HG03439 (cell line): ENCODE results near the gene BTBD16.

Experiments
- ATAC-seq: cut with Tn5 transposase; IDR thresholded peaks from one replicate; pipeline ENCODE4 v1.9.1; 2021; ENCODE audit warnings: mild to moderate bottlenecking, moderate library complexity; ENCODE audit not compliant: unreplicated experiment

BTBD16 gene

GRCh38 chr10:122271076-122271475 lies at the start of gene BTBD16:
TSS of gene BTBD16 (plus strand) at chr10:122271296. CDS start at chr10:122275082, 3,786 bp downstream.
- no peak for ATAC-seq

- no peak for ATAC-seq
Observed at GRCh38 chr10:122221958-122222357, 49.1 kb upstream of the BTBD16 start.

DNA sequence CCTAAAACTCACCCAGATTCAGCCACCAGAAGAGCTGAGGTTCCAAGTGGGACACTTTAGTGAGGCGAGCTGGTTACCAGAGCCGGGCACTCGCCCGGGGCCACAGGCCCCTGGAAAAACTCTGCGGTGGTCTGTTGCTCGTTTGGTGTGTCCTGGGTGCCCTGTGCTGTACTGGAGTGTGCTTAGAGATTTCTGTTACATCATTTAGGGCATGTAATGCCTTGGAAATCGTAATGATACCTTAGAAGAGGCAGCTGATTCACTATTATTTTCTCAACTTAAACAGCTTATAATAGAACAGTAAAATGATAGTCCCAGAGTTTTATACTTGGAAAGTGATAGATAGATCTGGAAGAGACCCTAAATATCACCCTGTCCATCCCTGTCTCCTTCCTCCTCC lies 48.5 kb upstream of the BTBD16 start:
- no peak for ATAC-seq

DNA sequence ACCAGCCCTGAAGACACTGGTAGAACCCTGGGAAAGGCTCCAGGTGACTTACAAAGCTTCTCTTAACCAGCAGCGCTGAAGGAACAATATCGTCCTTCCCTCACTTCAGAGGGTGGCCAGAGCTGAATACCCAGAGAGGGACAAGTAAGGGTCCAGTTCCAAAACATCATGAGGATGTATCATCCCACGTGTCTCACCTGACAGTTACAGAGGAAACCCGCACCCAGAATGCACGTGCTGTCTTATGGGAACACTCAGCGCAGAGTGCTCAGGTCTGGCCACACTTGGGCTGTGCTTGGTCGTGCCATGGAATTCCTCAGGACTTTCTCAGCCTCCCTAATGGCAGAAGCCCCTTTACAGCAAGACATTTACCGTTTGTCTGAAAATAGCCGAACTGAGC lies 46.9 kb upstream of the BTBD16 start:
- ATAC-seq, result no peak

DNA sequence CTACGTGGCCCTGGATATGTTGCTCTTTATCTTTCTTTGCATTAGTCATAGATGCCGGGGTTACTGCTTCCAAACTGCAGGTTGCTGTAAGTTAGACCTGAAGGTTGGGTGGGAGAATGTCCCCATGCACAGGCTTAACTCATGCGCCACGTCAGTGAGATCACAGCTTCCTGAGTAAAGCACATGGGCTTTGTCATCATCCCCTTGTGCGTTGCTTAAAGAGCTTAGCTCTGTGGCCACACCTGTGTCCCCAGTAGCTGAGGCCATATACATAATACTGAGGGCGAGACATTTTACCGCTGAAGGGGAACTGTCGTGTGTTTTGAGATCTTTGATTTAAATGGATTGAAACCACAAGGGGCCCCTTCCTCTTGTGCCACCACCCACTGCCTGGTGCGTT lies 45.8 kb upstream of the BTBD16 start:
- ATAC-seq, result no peak

DNA sequence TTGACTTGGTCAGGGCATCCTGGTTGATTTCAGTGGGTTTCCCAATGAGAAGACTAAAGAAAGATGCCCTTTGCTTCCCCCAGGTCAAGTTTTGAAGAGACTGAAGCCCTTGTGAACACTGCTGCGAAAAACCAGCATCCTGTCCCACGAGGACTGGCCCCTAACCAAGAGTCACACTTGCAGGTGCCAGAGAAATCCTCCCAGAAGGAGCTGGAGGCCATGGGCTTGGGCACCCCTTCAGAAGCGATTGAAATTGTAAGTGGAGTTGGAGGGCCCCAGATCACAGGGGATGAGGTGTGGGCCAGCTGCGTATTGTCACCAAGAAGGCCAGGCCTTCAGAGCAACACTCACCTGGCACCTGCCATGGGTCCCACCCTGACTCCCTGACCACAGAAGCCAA lies 43.3 kb upstream of the BTBD16 start:
- ATAC-seq, result no peak

DNA sequence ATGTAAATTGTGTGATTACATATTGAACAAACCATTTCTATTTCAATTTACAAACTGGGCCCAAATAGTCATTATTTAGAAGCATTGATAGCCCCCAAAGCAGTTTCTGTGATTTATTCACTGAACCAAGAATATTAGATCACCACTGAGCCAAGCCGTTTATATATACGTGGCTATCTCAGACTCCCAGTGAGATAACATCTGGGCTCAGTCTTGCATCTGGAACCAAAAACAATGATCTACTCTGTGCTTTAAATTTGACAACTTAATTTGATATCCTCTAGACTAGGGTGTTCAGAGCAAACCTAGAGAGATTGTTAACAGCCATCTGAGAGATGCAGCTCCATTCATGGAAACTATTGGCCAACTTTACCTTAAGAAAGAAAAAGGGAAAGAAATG lies 41.4 kb upstream of the BTBD16 start:
- ATAC-seq, result no peak

GRCh38 chr10:122230222-122230621 lies 40.9 kb upstream of the BTBD16 start:
- ATAC-seq, result no peak

DNA sequence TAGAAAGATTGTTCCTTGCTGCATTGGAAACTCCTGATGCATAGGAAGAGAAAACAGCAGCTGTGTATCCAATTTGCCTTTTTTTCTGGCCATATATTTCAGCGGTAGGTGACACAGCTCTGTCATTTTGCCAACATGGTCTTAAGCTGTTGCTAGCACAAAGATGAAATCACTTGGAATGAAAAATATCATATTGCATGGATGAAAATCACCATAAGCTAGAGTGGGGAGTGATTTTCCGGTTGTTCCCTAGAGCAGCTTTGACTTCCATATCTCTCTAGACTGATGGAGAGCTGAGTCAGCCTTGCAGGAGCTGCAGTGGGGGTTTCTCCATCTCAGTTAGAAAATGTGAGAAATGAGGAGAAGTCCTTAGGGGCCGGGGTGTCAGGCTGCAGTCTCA lies 38.3 kb upstream of the BTBD16 start:
- no peak for ATAC-seq

DNA sequence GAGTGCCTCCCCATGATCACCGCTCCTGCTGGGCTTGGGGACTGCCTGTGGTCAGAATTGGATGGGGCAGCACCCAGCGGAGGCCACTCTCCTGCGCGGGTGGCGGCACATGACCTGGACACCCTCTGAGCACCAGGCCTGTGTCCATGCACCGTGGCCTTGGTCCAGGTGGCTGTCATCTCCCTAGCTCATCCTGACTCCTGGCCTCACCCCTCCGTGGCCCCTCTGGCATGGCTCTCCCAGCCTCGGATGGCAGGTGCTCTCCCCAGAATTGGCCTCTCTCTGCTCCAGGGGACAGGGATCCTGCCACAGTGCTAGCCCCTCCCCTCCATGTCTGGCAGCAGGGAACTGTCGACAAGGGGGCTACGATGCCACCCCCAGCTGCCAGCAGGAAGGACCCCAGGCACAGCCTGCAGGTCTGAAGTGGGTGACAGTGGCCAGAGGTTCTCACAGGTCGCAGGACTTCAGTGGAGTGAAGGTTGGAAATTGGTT lies 37.2 kb upstream of the BTBD16 start:
- ATAC-seq, result no peak

DNA sequence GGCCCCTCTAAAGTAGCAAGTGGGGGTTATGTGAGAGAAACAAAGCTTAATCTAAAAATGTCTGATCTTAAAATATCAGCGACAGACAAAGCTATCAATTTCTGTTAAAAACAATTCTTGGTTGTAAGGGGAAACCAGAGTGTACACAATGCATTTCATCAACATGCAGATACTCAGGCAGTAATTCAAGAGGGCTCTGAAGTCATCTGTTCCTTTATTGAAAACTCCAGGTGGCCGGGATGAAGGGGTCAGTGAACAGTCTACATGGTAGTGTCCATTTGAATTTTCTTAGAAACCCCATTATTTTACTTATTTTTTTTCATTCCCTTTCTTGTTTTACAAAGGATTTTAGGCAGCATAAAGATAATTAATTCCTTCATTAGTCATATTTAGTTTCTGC lies 36.7 kb upstream of the BTBD16 start:
- no peak for ATAC-seq

- ATAC-seq, result no peak
Observed at GRCh38 chr10:122236690-122237306, 34.3 kb upstream of the BTBD16 start.

DNA sequence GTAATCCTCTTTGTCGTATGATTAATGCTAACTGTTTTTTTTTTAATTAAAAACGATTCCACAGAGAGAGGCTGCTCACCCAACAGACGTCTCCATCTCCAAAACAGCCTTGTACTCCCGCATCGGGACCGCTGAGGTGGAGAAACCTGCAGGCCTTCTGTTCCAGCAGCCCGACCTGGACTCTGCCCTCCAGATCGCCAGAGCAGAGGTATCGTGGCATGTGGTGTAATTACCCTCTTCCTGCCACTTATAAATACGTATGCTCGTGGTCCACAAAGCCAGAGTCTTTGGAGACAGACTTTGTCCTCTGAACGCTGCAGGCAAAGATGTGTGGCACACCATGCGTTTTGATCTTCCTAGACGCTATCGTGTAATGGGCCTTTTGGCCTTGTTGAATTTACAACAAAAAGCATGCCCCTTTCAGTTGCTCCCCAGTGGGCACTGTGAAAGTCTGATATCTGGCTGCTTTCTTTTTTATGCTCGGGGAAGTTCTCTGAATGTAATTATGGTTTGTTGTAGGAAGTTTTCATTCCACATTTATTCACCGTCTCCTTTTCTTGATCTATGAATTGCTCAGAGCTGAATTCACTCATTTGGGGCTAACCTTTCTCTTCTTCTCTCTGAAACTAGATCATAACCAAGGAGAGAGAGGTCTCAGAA lies 33.6 kb upstream of the BTBD16 start:
- no peak for ATAC-seq

DNA sequence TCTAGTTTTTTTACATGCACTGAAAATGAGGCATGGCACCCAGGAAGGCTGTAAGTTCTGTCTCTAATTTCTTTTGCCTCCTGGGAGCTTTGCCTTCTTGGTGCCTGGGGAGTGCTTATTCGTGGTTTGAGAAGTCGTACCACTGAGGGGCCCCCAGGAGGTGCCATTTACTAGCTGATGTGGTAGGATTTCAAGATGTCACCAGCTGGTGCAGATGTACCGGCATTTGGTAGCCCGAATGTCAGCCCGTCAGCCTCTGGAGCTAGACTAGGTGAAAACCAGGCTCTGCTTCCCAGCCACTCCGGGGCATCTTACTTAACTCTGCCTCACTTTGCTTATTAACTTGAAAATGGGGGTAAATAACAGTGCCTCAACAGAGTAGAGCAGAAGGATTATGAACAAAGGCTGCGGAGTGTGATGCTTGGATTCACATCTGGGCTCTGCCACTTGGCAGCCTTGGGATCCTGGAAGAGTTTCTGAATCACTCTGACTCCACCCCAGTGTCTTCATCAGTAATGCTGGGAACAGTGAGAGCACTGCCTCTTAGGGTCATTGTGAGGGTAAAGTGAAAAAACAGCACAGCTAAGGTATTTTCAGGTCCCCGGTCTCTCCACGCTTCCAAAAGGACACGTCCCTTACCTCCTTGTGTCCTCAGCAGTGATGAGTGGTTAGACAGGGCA lies 31.4 kb upstream of the BTBD16 start:
- no peak for ATAC-seq

DNA sequence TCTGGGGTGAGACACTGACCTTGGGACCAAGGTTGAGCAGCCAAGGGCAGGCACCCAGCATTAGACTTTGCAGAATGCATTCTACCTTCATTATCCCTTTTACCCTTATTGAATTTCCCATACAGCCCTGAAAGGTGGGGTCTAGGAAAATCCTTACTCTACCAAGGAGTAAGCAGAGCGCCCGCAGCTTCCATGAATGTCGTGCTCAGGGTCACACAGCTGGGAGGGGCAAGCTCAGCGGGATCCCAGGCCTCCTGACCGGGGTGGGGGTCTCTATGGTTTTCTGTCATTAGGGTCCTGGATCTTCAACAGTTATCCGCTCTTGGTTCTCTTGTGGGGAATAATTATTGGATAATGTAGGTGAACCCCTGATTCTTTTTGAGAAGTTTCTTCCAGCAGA lies 30.7 kb upstream of the BTBD16 start:
- no peak for ATAC-seq

GRCh38 chr10:122241836-122242235 lies 29.3 kb upstream of the BTBD16 start:
- ATAC-seq, result no peak

DNA sequence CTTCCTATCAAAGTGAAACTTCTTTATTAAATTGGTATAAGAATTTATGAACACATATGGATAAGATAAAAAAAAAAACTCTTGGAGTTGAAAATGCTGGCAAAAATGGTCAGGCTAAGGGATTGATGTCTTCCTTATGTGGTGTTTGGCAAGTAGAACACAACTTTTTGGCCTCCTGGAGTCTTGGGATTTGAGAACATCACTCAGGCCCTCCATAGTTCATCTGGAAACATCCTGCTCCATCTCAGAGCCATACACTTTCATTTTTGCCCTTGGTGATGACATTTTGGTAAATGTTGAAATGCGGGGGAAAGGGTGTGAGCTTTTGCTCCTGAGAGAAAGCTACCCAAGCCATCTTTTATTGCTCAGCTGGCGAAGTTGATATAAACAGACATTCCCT lies 27.5 kb upstream of the BTBD16 start:
- ATAC-seq, result no peak

DNA sequence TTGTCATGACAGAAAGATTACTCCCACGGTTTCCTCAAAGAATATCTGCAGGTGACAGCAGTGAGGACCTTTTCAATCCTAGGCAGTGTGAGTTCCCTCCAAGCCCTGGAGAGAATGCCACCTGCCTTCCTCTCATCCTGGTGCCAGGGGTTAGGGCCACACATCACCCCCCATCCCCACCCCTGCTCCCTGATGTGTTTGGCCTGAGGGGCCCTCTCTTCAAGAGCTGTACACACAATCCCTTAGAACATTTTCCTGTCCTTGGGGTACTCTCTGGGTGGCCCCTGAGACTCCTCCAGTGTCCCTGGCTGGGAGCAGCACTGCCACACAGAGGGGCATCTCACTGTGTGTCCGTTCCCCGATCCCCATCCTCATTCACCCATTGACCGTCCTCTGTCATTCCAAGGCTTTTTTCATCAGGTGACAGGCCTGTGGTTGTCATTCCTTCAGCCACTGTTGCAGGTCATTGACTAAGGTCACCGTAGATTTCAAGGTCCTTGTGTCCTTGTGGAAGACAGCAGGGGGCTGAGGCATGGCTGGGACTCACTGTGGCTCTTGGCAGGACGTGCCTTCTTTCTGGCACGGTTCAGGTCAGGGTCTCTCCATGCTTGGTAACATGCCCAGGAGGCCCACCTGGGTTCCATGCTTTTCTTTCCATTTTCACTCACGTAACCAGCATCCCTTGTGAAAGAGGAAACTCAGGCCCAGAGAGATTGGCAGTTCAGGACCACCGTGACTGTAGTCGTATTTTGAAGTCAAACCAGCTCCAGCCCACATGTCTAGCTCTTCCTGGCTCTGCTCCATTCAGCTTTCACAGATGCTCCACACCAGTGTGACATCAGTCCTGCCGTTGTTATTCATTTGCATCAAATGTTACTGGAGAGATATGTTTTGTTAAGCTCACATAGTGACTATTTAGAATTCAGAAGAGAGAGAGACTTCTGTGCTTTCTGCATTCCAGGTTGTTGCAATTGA lies 26.8 kb upstream of the BTBD16 start:
- no peak for ATAC-seq

GRCh38 chr10:122245136-122245535 lies 26.0 kb upstream of the BTBD16 start:
- no peak for ATAC-seq

DNA sequence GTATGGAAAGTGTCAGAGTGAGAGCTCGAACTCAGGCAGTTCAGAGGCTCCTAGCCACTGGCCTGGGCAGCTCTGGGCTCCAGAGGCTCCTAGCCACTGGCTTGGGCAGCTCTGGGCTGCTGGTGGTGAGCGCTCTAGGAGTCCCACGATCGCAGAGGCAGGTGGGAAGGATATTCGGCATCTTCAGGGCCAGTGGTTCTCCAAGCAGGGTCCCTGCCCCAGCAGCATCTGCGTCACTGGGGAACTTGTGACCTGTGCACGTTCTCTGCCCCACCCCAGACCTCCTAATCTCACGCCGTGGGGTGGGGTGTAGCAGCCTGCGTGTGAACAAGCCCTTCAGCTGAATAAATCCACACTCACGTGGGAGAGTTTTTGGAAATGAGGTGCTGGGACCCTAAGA lies 25.2 kb upstream of the BTBD16 start:
- no peak for ATAC-seq
